DMS53 (cell line): ENCODE measurements around the gene DEGS2.
A peak's percentile ranks its signal among the peaks of the same experiment; 100 is the strongest.

ENCODE experiments used
- DNase-seq: peaks from one replicate; lab custom pipeline; 2025; lab: John Stamatoyannopoulos, UW

Gene DEGS2

DNA sequence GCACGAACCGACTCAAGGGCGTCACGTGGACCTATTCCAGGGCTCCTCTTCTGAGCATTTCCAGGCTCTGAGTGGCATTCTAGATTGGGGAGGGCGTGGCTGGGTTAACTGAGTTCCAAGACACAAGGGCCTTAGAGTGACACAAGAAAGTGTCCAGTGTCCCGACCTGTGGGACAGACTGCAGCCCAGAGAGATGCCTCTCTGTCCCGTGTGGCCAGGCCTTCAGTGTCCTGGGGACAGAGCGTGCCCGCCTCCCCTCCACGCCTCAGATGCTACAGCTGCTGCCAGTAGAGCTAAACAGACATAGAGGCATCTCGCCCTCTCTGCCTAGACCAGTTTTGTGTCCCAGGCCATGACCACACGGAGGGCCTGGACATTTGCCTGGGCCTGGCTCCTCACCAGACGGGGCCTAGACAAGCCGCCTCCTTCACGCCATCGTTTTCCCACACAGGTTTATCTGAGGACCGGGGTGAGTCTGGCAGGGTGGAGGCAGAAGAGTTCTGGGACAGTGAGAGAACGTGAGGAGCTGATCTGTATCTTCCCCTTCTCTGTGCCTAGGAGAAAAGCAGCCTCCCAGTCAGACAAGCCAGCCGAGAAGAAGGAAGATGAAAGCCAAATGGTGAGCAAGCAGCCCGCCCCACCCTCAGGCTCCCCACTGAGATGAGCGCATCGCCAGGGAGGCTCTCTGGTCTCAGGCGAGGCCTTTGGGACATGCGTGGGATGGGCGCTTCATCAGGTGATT, 27.1 kb downstream of the DEGS2 start:
- no peak for DNase-seq

- peak; percentile 11 for DNase-seq
Measured at GRCh38 chr14:100131181-100131580, 28.3 kb downstream of the DEGS2 start.

DNA sequence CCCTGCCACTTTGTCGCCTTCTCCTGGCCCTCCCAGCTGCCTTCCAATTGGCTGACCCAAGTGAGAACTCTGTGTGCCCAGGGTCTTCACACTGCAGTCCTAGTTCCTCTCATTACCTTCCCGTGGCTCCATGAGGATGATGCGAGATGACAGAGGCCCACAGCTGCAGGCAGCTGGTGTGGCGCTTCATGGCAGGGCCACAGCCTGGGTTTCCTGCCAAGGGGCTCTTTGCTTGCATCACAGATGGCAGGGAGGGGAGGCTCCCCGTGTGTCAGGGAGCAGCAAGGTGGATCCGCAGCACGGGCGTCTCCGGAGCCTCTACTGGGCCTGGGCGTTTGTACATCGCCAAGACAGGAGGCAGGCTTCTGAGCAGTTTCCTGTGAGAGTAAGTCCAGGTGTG, 28.9 kb downstream of the DEGS2 start:
- DNase-seq: no peak

- no peak for DNase-seq
Measured at GRCh38 chr14:100129161-100129589, 30.3 kb downstream of the DEGS2 start.

DNA sequence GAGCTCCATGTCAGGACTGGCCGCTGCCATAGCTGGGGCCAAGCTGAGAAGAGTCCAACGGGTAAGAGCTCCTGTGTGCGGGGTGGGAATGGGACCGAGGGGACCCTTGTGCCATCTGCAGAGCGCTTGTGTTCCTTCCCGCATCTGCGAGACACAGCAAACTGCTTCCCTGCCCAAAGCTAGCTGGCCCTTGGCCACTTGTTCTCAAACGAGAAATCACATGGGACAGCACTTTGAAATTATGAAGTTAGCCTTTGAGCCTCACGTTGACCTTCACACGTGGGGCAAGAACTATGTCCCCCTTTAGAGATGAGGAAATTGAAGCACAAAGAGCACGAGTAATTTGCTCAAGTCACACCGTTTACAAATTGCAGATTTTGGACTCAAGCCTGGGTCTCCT, 30.8 kb downstream of the DEGS2 start:
- no peak for DNase-seq

DNA sequence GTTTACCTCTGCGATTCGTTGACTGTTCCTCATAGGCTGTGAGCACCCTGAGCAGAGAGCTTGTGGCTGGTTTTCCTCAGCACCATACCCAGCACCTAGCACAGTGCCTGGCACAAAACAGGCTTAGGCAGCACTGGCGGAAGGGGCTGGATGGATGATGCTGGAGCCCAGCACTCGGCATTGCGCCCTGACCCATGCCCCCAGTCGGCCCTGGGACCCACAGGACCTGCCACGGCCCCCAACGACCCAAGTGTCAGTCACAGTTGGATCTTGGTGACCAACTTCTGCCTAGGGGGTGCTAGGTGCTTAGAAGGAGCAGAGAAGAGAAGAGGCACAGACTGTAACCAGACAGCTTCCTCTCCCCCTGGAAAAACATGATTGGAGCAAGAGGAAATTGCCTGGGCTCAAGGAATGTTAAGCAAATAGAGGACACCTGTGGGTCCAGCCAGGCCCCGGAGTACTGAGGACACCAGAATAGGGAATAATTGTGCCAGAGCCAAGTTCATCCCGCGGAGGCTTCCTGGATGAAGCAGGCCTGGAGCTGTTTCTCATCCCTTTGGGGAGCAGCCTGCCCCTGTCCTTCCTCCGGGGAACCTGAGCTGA, 31.5 kb downstream of the DEGS2 start:
- DNase-seq: no peak

- no peak for DNase-seq
Measured at GRCh38 chr14:100126401-100126800, 33.0 kb downstream of the DEGS2 start.

DNA sequence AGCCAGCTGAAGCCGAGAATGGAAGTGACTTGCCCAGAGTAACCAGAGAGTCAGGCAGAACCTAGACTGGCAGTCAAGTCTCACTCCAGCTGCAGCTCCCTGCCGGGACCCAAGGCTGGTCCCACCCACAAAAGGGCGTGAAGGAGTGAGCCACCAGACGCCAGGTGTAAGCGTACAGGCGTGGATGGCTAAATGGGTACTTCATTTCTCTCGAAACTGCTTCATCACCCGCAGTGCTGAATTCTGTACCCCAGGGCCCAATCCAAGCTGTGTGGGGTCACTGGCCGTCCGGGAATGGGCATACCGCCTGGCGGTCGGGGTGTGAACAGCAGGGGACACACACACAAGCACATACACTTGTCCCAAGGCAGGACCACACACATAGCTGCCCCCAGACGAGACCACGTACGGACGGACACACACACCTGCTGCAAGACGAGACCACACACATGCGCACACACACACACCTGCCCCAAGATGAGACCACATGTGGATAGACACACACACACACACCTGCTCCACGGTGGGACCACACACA, 34.8 kb downstream of the DEGS2 start:
- no peak for DNase-seq

DNA sequence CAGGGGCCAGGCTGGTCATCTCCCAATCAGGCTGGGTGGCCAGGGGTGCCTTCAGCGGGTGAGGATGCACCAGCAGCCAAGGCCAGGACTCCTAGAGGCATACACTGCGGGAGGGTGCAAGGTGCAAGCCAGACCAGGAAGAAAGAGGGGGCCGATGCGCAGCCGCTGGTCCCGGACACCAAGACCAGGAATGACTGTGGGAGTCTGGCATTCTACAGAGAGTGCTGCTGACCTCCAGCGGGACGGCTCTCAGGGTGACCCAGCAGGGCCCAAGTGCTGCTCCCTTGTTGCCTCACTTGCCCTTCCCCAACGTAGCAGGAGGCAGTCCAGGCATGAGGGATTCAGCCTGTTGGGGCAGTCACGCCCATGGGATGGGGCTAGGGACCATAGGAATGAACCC, 35.8 kb downstream of the DEGS2 start:
- no peak for DNase-seq

GRCh38 chr14:100122481-100123223, 36.8 kb downstream of the DEGS2 start:
- no peak for DNase-seq

- DNase-seq: no peak
Measured at GRCh38 chr14:100121643-100122480, 37.6 kb downstream of the DEGS2 start.

DNA sequence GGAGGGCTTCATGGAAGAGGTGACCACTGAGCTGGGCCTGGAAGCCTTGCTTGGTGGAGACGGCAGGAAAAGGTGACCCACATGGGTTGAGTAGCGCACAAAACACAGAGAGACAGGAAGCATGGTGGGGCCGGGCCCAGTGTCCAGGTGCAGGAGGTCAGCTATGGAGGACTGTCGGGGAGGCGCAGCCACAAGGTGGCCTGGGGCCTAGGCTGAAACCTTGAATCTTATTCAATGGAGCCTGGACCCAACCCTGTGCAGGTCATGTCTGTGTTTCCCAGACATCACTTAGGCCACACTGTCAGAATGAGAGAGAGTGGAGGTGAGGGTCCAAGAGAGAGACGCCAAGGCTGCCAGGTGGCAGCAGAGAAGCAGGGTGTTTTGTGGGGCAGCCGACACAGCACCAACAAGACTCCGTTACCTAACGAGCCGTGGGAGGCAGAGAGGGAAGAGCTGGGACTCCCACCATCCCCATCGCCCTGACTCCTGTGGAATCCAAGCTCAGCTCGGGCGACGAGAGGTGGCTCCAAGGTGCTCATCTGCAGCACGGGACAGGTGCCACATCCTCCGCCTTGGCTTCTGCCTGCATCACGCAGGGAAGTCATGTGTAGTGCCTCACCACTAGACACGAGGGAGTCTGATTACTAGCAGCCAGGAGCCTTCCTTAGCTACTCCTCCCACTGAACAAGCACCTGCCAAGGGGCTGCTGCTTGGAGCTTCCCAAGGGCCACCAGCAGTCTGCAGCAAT, 38.7 kb downstream of the DEGS2 start:
- DNase-seq: no peak

GRCh38 chr14:100119251-100119650, 40.2 kb downstream of the DEGS2 start:
- no peak for DNase-seq

- DNase-seq: peak; percentile 23
Measured at GRCh38 chr14:100118396-100119011, 40.9 kb downstream of the DEGS2 start.

- peak; percentile 79 for DNase-seq
Measured at GRCh38 chr14:100117633-100118395, 41.6 kb downstream of the DEGS2 start.

GRCh38 chr14:100117026-100117425, 42.4 kb downstream of the DEGS2 start:
- DNase-seq: no peak

DNA sequence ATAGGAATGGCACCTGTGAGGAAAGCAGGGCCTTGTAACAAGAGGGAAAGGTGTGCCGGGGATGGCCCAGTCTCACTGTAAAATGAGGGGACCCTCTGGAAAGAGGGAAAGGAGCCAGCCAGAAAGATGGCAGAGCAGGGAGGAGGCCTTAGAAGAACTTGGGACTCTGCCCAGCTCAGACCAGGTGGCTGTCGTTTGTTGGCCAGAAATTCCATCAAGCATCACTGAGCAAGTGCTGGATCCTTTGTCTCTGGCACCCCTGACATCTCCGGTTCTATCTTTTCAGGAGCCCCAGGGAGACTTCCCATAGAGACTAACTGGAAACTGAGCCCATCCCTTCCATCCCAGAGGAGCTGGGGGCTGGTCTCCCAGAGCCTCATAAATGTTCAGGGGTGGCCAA, 43.3 kb downstream of the DEGS2 start:
- no peak for DNase-seq

DNA sequence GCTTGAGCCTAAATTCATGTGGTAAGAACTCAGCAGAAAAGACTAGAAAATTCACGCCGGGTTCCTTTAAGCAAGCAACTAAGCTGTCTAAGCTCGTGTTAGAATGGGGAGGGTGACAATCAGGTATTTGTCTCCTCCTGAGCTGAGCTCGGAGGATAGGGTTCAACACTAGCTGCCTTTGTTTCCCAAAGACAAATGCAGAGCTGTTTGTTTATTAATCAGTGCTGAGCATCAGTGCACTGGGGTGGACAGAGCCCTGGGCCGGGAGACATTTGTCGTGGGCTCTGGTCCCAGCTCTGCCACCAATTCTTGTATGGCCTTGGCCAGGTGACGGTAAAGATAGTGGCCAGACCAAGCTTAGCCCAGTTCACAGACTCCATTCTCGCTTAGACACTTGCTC, 43.7 kb downstream of the DEGS2 start:
- DNase-seq: no peak

GRCh38 chr14:100115236-100115635, 44.2 kb downstream of the DEGS2 start:
- no peak for DNase-seq
